Measurements from ENCODE around the gene EIF4H.

The EIF4H gene

DNA sequence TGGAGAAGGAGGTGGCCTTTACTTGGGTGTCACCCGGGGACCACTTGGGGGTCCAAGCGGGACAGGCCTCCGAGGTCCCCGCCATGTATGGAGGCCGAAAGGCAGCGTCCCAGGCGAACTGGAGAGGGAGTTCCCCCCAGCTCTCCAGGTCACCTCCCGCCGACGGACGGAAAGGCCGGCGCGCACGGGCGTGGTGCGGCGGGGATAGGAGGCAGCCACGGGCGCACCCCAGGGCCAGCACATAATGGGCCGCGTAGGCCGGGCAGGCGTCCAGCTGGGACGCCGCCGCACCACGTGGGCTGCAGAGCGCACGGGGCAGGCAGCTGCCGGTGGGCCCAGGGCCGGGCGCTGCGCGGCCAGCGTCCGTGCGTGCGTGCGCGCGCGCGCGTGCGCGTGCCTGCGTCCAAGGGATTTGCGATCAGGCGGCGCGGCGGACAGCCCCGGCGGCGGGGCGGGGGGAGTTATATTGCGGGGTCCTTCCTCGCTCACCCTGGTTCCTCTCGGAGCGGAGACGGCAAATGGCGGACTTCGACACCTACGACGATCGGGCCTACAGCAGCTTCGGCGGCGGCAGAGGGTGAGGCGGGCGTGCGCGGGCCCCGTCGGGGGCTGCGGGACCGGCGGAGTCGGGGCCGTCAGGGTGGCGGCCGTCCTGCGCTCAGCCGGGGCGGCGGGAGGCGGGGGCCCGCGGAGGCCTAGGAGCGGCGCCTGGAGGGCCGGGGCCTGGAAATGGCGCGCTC lies at the start of gene EIF4H:
Gene EIF4H (plus strand): TSS at position 491 of the 740 bp plus-strand sequence. CDS start 28 bp downstream, at position 519.
- no peak for TF ChIP-seq GATA3 (IDR thresholded peaks at IDR 0.05; ENCODE audit: low read depth, low read length)
- TF ChIP-seq GATA2 (IDR thresholded peaks at IDR 0.05; ENCODE audit: low read depth, low read length) = no peak; the same call in 1 of the 2 replicates

DNA sequence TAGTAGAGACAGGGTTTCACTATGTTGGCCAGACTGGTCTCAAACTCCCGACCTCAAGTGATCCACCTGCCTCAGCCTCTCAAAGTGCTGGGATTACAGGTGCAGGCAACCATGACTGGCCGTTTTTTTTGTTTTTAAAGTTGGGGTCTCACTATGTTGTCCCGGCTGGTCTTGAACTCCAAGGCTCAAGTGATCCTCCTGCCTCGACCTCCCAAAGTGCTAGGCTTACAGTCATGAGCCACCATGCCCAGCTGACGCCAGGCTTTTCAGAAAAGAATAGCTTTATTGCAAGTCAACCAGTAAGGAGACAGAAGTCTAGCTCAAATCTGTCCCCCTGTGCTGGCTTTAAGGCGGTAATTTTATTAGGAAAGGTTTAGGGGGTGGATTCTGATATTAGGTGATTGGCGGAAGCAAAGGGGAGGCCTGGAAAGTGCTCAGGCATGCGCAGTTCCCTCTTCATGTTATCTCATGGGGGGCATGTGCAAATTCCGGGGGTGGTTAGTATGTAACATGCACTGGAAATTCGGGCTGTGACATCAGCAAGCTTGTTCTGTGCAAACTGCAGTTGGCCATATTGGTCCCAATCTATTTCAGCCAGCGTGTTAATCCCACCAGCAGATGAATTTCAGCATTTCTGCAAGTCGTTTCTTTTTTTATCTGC lies 47.8 kb upstream of the EIF4H start:
- TF ChIP-seq GATA2 (IDR thresholded peaks at IDR 0.05; ENCODE audit: low read depth, low read length) = no peak
- TF ChIP-seq GATA3 (IDR thresholded peaks at IDR 0.05; ENCODE audit: low read depth, low read length) = no peak

DNA sequence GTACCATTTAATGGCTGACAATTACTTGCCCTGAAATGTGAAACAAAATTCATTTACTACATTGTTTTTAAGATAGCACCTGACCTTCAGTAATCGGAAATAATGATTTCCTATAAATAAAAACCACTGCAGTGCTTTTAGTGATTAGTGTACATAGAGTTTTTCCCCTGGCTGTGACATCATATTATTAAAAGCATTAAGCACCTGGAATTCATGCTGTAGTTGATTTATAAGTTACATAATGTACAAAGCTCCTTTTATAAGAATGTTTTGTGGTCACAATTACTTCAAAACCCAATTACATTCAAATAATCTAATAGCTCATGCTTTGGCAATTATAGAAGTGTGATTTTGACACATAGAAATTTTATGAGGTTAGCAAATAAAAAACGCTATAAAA lies 44.3 kb upstream of the EIF4H start:
- TF ChIP-seq GATA3 (IDR thresholded peaks at IDR 0.05; ENCODE audit: low read depth, low read length) (no peak), GATA2 (IDR thresholded peaks at IDR 0.05; ENCODE audit: low read depth, low read length) (no peak)

DNA sequence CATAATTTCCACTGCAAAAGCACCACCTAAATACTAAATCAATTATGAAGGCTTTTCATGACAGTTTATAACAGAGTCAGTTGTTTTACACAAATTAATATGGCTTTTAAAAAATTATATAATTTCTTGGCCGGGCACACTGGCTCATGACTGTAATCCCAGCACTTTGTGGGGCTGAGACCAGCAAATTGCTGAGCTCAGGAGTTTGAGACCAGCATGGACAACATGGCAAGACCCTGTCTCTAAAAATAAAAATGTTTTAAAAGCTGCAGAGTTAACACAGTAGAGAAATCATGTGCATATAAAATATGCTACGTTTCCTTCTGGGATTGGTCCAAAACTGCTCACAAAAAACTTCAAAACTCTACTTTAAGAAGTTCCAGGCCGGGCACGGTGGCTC lies 43.6 kb upstream of the EIF4H start:
- TF ChIP-seq GATA2 (IDR thresholded peaks at IDR 0.05; ENCODE audit: low read depth, low read length) = no peak
- no peak for TF ChIP-seq GATA3 (IDR thresholded peaks at IDR 0.05; ENCODE audit: low read depth, low read length)

DNA sequence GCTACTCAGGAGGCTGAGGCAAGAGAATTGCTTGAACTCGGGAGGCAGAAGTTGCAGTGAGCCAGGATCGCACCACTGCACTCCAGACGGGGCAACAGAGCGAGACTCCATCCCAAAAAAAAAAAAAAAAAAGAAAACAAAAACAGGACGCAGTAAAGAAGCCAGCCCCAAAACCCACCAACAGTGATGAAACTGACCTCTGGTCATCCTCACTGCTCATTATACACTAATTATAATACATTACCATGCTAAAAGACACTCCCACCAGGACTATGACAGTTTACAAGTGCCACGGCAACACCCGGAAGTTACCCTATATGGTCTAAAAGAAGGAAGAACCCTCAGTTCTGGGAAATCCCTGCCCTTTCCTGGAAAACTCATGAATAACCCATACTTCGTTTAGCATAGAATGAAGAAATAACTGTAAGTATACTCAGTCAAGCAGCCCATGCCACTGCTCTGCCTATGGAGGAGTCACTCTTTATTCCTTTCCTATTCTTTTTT lies 40.0 kb upstream of the EIF4H start:
- no peak for TF ChIP-seq GATA2 (IDR thresholded peaks at IDR 0.05; ENCODE audit: low read depth, low read length)
- no peak for TF ChIP-seq GATA3 (IDR thresholded peaks at IDR 0.05; ENCODE audit: low read depth, low read length)

DNA sequence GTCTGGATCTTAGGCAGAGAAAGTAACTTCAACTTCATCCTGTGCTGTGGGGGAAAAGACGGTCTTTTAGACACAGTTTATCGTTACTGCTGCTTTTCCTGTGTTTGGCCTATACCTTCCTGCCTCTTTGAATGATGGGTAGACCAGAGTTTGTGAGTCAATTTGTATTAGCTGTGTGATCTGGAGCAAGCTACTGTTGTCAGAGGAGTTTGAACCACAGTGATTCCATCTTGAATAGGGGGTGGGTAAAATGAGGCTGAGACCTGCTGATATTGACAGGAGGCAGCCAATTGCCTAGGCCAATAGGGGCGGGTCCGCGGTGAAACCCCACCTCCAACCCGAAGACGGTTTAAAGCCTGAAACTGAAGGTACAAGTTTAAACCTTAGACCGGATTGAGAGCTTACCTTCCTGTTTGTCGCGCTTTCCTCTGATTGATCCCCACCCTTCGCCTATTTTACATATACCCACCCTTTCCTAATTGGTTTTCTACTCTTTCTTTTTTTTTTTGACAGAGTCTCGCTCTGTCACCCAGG lies 35.8 kb upstream of the EIF4H start:
- no peak for TF ChIP-seq GATA3 (IDR thresholded peaks at IDR 0.05; ENCODE audit: low read depth, low read length)
- no peak for TF ChIP-seq GATA2 (IDR thresholded peaks at IDR 0.05; ENCODE audit: low read depth, low read length)

DNA sequence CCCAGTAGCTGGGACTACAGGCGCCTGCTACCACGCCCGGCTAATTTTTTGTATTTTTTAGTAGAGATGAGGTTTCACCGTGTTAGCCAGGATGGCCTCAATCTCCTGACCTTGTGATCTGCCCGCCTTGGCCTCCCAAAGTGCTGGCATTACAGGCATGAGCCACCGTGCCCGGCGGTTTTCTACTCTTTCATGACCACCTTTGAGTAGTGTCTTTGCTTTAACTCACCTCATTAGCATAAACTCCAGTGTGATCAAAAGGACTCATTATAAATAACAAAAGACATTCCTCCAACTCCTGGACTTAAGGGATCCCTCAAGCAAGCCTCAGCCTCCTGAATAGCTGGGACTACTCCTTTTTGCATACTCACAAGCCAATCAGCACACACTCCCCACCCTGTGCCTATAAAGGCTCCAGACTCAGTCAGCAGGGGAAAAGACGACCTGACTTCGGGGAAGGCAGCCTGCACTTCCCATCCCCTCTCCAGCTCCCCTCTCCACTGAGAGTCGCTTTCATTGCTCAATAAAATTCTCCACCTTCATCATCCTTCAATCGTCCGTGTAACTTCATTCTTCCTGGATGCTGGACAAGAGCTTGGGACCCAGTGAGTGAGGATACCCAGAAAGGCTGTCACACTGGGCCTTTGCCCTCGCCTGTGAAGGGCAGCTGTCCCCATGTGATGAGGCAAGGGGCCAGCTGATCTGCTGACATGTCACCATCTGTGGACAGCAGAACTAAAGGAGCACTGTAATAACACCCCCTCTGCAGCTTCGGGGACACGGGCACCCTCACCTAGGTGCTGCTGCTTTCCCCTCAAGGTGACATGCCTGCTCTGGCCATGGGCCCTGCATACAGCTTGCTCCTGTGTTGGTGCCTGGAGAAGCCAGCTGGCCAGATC lies 35.0 kb upstream of the EIF4H start:
- TF ChIP-seq GATA2 (IDR thresholded peaks at IDR 0.05; ENCODE audit: low read depth, low read length) = no peak

DNA sequence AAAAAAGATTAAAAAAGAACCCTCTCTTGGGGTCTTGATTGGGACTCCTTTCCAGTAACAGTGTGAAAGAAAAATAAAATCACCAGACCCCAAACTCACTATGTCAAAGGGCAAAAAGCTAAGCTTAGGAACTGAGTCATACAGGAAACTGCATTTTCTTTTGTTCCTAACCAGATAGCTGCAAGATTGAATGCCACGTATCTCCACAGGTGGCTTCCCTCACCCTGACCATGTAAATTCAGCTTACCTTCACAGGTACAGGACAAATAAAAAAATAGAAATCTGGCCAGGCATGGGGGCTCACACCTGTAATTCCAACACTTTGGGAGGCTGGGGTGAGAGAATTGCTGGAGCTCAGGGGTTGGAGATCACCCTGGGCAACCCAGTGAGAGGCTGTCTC lies 32.5 kb upstream of the EIF4H start:
- TF ChIP-seq GATA3 (IDR thresholded peaks at IDR 0.05; ENCODE audit: low read depth, low read length) (no peak), GATA2 (IDR thresholded peaks at IDR 0.05; ENCODE audit: low read depth, low read length) (no peak)

DNA sequence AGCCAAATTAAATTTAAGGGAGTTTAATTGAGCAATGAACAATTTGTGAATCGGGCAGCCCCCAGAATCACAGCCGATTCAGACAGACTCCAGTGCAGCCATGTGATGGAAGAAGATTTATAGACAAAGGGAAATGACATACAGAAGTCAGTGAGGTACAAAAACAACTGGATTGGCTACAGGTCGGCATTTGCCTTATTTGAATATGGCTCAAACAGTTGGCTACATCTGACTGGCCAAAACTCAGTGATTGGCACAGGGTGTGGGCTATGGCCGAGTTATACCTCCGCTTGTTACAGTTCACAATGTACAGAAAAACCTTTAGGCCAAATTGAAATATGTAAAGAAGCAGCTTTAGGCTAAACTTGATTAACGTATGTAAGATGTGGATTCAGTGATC lies 30.8 kb upstream of the EIF4H start:
- TF ChIP-seq GATA3 (IDR thresholded peaks at IDR 0.05; ENCODE audit: low read depth, low read length) (no peak), GATA2 (IDR thresholded peaks at IDR 0.05; ENCODE audit: low read depth, low read length) (no peak)

DNA sequence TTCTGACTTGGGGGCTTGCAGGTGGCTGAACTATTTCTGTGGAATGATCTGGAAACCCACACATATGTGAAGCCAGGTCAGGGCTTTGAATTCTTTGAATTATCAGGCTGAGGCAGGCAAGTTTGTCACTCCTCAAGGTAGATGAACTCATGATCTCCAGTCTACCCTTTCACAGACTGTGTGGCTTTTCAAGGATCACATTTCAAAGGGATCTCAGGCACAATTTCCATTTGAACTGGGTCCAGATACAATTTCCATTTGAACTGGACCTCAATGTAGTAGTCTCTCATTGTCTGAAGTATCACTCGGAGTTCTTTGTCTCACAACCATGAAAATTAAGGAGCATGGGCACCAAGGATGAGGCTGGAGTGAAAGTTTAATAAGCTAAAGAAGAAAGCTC lies 25.7 kb upstream of the EIF4H start:
- no peak for TF ChIP-seq GATA3 (IDR thresholded peaks at IDR 0.05; ENCODE audit: low read depth, low read length)
- TF ChIP-seq GATA2 (IDR thresholded peaks at IDR 0.05; ENCODE audit: low read depth, low read length) = no peak

DNA sequence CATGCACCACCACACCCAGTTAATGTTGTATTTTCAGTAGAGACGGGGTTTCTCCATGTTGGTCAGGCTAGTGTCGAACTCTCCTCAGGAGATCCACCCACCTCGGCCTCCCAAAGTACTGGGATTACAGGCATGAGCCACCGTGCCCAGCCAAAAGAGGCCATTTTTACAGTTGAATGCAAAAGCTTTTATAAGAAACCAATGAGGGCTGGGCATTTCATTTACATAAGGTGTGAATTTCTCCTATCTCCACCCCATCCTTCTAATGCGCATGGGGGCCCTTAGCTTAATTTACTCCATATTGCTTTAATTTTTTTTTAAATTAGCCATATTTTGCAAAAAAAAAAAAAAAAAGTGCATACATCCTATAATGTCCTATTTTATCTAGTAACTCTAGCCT lies 25.1 kb upstream of the EIF4H start:
- TF ChIP-seq GATA3 (IDR thresholded peaks at IDR 0.05; ENCODE audit: low read depth, low read length) (no peak), GATA2 (IDR thresholded peaks at IDR 0.05; ENCODE audit: low read depth, low read length) (no peak)

DNA sequence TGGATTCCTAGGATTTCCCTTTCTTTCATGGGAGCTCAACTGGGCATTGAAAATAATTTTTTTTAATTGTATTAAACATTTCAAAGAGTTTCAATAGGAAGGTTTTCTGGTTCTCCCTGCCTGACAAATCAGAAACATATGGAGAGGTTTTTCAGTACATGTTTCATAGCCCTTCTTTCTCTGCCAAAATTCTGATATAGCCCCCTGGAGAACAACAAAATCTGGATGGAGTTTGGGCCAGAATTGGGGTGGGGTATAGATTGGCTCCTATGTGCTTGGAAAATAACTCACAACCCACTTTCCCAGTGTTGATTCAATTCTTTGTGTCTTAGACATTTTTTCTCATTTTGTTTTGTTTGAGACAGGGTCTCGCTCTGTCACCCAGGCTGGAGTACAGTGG lies 24.6 kb upstream of the EIF4H start:
- TF ChIP-seq GATA2 (IDR thresholded peaks at IDR 0.05; ENCODE audit: low read depth, low read length) (no peak), GATA3 (IDR thresholded peaks at IDR 0.05; ENCODE audit: low read depth, low read length) (no peak)

DNA sequence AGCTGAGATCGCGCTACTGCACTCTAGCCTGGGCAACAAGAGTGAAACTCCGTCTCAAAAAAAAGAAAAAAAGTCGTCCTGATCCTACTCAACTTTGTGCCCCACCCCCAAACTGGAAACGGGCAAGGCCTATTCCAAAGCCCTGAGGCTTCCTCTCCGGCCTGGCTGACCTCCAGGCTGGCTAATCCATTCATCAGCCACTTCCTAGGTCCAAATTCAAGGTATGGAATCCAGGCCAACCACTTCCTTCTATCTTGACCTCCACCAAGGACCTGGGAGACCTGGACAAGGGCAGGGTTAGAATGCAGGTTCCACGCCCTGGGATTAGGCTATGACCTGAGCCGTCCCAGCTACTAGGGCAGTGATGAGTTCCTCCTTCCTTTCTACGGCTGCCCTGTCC lies 20.4 kb upstream of the EIF4H start:
- TF ChIP-seq GATA3 (IDR thresholded peaks at IDR 0.05; ENCODE audit: low read depth, low read length) (no peak), GATA2 (IDR thresholded peaks at IDR 0.05; ENCODE audit: low read depth, low read length) (no peak)

DNA sequence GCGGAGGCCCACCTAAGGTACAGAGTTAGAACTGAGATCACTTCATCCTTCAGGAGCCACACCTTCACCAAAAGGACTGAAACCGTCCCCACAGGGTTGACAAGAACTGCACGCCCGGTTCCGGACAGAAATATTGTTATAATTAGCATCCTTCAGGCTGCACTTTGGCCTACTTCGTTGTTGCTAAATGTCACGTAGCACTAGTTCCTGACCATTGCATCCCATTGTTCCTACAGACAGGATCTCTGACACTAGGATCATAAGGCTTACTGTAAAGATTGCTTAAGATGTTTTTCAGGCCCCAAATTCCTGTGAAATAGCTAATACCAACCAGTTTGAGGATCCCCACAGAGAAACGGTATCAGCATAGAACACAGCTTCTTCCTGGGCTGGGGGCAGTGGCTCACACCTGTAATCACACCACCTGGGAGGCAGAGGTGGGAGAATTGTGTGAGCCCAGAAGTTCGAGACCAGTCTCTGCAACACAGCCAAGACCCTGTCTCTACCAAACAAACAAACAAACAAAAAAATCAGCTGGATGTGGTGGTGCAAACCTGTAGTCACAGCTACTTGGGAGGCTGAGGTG lies 18.3 kb upstream of the EIF4H start:
- TF ChIP-seq GATA2 (IDR thresholded peaks at IDR 0.05; ENCODE audit: low read depth, low read length) = no peak
- TF ChIP-seq GATA3 (IDR thresholded peaks at IDR 0.05; ENCODE audit: low read depth, low read length) = no peak

All from SH-SY5Y (cell line).